IMR-90 (cell line): ENCODE results near the gene GRID1.

Source experiments
- BHLHE40 ChIP-seq: fragments of 150-350 bp; IDR thresholded peaks from 2 replicates; pipeline ENCODE4 v1.6.1; 2016; ENCODE audit warnings: mild to moderate bottlenecking, low read depth, low read length
- MXI1 ChIP-seq: IDR thresholded peaks from 2 replicates; pipeline ENCODE4 v1.6.1; 2012; ENCODE audit warnings: low read depth, mild to moderate bottlenecking, low read length, moderate library complexity, borderline replicate concordance
- POLR2A ChIP-seq: IDR thresholded peaks from 2 replicates; pipeline ENCODE4 v1.6.1; 2012; ENCODE audit warnings: mild to moderate bottlenecking, low read depth, low read length
- RAD21 ChIP-seq: IDR thresholded peaks from 2 replicates; pipeline ENCODE4 v1.6.1; 2012; ENCODE audit warnings: low read length, improper control_type of control experiment
- SMC3 ChIP-seq: fragments of 150-350 bp; IDR thresholded peaks from 2 replicates; pipeline ENCODE4 v1.6.1; 2016; ENCODE audit warnings: low read depth, mild to moderate bottlenecking, antibody characterized with exemption, low read length, moderate library complexity
- TF ChIP-seq, protein P1 (sequence below): conservative IDR thresholded peaks from 2 replicates; pipeline ENCODE4 v1.5.1; 2012; ENCODE audit warnings: mild to moderate bottlenecking, low read depth, low read length, improper control_type of control experiment
- TF ChIP-seq, protein P2 (sequence below): fragments of 150-350 bp; IDR thresholded peaks from 2 replicates; pipeline ENCODE4 v1.6.1; 2017; ENCODE audit warnings: mild to moderate bottlenecking, antibody characterized with exemption, low read length, low read depth

DNA sequence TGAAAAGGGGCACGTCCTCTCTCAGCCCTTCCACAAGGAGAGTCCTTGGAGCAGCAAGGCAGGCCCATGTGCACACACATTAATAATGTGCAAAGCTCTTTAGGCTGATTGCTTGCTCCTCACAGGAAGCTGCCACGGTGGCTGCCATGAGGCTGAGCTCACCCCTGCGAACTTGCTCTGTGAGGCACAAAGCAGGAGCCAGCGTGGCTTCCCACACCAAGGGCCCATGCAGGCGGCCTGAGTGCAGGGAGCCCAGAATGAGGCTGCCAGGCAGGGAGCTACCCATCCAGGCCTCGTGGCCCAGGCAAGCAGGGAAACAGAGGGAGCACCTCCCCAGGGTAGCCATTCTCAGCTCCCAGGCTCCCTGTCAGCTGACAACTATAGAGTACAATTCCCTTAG is 242.9 kb downstream of the GRID1 start:
- TF ChIP-seq POLR2A = no peak
- TF ChIP-seq, protein P1, sequence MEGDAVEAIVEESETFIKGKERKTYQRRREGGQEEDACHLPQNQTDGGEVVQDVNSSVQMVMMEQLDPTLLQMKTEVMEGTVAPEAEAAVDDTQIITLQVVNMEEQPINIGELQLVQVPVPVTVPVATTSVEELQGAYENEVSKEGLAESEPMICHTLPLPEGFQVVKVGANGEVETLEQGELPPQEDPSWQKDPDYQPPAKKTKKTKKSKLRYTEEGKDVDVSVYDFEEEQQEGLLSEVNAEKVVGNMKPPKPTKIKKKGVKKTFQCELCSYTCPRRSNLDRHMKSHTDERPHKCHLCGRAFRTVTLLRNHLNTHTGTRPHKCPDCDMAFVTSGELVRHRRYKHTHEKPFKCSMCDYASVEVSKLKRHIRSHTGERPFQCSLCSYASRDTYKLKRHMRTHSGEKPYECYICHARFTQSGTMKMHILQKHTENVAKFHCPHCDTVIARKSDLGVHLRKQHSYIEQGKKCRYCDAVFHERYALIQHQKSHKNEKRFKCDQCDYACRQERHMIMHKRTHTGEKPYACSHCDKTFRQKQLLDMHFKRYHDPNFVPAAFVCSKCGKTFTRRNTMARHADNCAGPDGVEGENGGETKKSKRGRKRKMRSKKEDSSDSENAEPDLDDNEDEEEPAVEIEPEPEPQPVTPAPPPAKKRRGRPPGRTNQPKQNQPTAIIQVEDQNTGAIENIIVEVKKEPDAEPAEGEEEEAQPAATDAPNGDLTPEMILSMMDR = no peak
- no peak for TF ChIP-seq BHLHE40
- TF ChIP-seq, protein P2, sequence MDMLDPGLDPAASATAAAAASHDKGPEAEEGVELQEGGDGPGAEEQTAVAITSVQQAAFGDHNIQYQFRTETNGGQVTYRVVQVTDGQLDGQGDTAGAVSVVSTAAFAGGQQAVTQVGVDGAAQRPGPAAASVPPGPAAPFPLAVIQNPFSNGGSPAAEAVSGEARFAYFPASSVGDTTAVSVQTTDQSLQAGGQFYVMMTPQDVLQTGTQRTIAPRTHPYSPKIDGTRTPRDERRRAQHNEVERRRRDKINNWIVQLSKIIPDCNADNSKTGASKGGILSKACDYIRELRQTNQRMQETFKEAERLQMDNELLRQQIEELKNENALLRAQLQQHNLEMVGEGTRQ = no peak
- no peak for TF ChIP-seq SMC3
- no peak for TF ChIP-seq MXI1
- TF ChIP-seq RAD21 = no peak
